Nephron progenitor cell (in vitro differentiated cells): ENCODE measurements around the gene LHX1.

Experiments used
- DNase-seq: peaks from one replicate; pipeline ENCODE4 v3.0.0; 2021
- H3K27ac Mint-ChIP-seq: 2 replicates; pipeline ENCODE4 v1.8.0; 2021; ENCODE audit warnings: mild to moderate bottlenecking, moderate library complexity, mixed read lengths
- H3K27me3 Mint-ChIP-seq: 2 replicates; pipeline ENCODE4 v1.8.0; 2021; ENCODE audit warnings: mild to moderate bottlenecking, low read depth, mixed read lengths; ENCODE audit not compliant: poor library complexity
- H3K36me3 Mint-ChIP-seq: 2 replicates; pipeline ENCODE4 v1.8.0; 2021; ENCODE audit warnings: low read depth, mixed read lengths
- H3K4me1 Mint-ChIP-seq: 2 replicates; pipeline ENCODE4 v1.8.0; 2021; ENCODE audit warnings: mixed read lengths
- H3K4me3 Mint-ChIP-seq: 2 replicates; pipeline ENCODE4 v1.8.0; 2021; ENCODE audit warnings: mild to moderate bottlenecking, moderate library complexity, mixed read lengths
- H3K9me3 Mint-ChIP-seq: 2 replicates; pipeline ENCODE4 v1.8.0; 2021; ENCODE audit warnings: mild to moderate bottlenecking, moderate library complexity, mixed read lengths
- CTCF ChIP-seq: fragments of 200-600 bp; sonication (generic); IDR thresholded peaks from 2 replicates; pipeline ENCODE4 v1.5.0; 2021; ENCODE audit warnings: antibody characterized with exemption

LHX1 gene

GRCh38 chr17:36920032-36921005 lies 17.0 kb upstream of the LHX1 start:
- no peak for DNase-seq
- Mint-ChIP-seq H3K36me3 (no peaks in the 10 kb centered on the region), H3K27me3 (peaks cover 18% of the 10 kb centered on the region), H3K4me1 (peaks cover 86% of the 10 kb centered on the region), H3K9me3 (no peaks in the 10 kb centered on the region), H3K27ac (peak overlapping the region; percentile 49), H3K4me3 (peak overlapping the region; percentile 56)
- no peak for TF ChIP-seq CTCF

- Mint-ChIP-seq H3K27me3 (peaks cover 23% of the 10 kb centered on the region), H3K4me1 (peaks cover 95% of the 10 kb centered on the region), H3K36me3 (no peaks in the 10 kb centered on the region), H3K9me3 (no peaks in the 10 kb centered on the region), H3K27ac (peak overlapping the region; percentile 49), H3K4me3 (peak overlapping the region; percentile 55)
- no peak for DNase-seq
- TF ChIP-seq CTCF: no peak
Observed at GRCh38 chr17:36921095-36921851, 16.0 kb upstream of the LHX1 start.

- H3K27me3 Mint-ChIP-seq: peaks cover 18% of the 10 kb centered on the region
- H3K36me3 Mint-ChIP-seq: no peaks in the 10 kb centered on the region
- TF ChIP-seq CTCF: no peak
- no peak for DNase-seq
- H3K4me1 Mint-ChIP-seq: peaks cover 96% of the 10 kb centered on the region
- peak overlapping the region; percentile 77 for H3K27ac Mint-ChIP-seq
- H3K4me3 Mint-ChIP-seq: peak overlapping the region; percentile 58
- no peaks in the 10 kb centered on the region for H3K9me3 Mint-ChIP-seq
Observed at GRCh38 chr17:36922175-36922574, 15.1 kb upstream of the LHX1 start.

GRCh38 chr17:36923814-36924221 lies 13.5 kb upstream of the LHX1 start:
- no peaks in the 10 kb centered on the region for H3K36me3 Mint-ChIP-seq
- peaks cover 34% of the 10 kb centered on the region for H3K27me3 Mint-ChIP-seq

GRCh38 chr17:36926226-36926625 lies 11.0 kb upstream of the LHX1 start:
- Mint-ChIP-seq H3K4me1 (peaks cover 96% of the 10 kb centered on the region), H3K27me3 (peaks cover 56% of the 10 kb centered on the region), H3K4me3 (no peak overlapping the region), H3K27ac (no peak overlapping the region), H3K36me3 (no peaks in the 10 kb centered on the region), H3K9me3 (no peaks in the 10 kb centered on the region)
- DNase-seq: no peak
- no peak for TF ChIP-seq CTCF

More at GRCh38 chr17:36923814-36924221, 13.5 kb upstream of the LHX1 start:
- DNase-seq: no peak
- no peak overlapping the region for H3K4me3 Mint-ChIP-seq
- H3K9me3 Mint-ChIP-seq: no peaks in the 10 kb centered on the region
- no peak overlapping the region for H3K27ac Mint-ChIP-seq
- peaks cover 96% of the 10 kb centered on the region for H3K4me1 Mint-ChIP-seq
- TF ChIP-seq CTCF: no peak
